22Rv1 (cell line): ENCODE measurements around the gene TMEM200A.

ENCODE experiments used
- CTCF ChIP-seq: fragments of 450-650 bp; IDR thresholded peaks from 2 replicates; pipeline ENCODE4 v1.5.1; 2017; ENCODE audit warnings: mild to moderate bottlenecking
- ZFX ChIP-seq: fragments of 450-650 bp; IDR thresholded peaks from 2 replicates; pipeline ENCODE4 v1.6.1; 2017; ENCODE audit warnings: antibody characterized with exemption, borderline replicate concordance

DNA sequence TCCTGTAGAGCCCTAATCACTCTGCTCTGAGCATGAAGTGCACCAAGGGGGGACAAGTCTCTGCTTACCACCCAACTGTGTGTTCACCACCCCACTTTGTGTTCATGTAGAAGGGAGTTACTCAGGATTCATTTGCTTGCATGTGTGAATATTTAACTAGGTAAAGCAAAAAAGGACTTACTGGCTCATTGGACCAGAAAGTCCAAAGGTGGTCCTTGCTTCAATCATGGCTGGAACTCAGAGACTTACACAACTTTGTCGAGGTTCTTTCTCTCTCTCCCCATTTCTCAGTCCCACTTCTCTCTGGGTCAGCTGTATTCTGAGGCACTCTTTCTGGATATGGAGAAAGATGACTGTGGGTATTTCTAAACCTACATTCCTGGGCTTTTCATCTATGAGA lies 4.0 kb downstream of the TMEM200A start:
- no peak for TF ChIP-seq CTCF
- no peak for TF ChIP-seq ZFX
